AG09319 (cell line): ENCODE measurements around the gene IPO4.

Experiments
- DNase-seq: peaks from one replicate; pipeline ENCODE4 v3.0.0-alpha.2; 2010; ENCODE audit warnings: low read depth; ENCODE audit errors: extremely low read depth
- CTCF ChIP-seq: IDR thresholded peaks from 2 replicates; pipeline ENCODE4 v1.5.1; 2011; ENCODE audit warnings: low read depth, mild to moderate bottlenecking, inconsistent platforms, low read length, moderate library complexity

The IPO4 gene

GRCh38 chr14:24156840-24157239, 31.8 kb downstream of the IPO4 start:
- no peak for DNase-seq
- TF ChIP-seq CTCF: no peak

GRCh38 chr14:24155100-24155499, 33.5 kb downstream of the IPO4 start:
- no peak for DNase-seq
- no peak for TF ChIP-seq CTCF

GRCh38 chr14:24151404-24152080, 37.1 kb downstream of the IPO4 start:
- DNase-seq: no peak
- TF ChIP-seq CTCF: no peak

DNA sequence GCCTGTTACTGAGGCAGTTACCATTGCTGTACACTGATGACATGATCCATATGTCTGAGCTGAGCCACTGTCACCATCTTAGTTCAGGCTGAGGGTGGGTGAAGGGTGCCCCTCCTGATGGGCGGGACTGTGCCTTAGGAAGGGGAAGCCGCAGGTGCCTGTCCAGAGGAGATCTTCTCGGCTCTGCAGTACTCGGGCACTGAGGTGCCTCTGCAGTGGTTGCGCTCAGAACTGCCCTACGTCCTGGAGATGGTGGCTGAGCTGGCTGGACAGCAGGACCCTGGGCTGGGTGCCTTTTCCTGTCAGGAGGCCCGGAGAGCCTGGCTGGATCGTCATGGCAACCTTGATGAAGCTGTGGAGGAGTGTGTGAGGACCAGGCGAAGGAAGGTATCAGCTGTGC, 37.6 kb downstream of the IPO4 start:
- DNase-seq: no peak
- no peak for TF ChIP-seq CTCF

- TF ChIP-seq CTCF: no peak
- DNase-seq: no peak
These were observed 38.0 kb downstream of the IPO4 start for GRCh38 chr14:24150567-24150966.

- DNase-seq: no peak
- TF ChIP-seq CTCF: no peak
These were observed 38.6 kb downstream of the IPO4 start for GRCh38 chr14:24150061-24150460.

DNA sequence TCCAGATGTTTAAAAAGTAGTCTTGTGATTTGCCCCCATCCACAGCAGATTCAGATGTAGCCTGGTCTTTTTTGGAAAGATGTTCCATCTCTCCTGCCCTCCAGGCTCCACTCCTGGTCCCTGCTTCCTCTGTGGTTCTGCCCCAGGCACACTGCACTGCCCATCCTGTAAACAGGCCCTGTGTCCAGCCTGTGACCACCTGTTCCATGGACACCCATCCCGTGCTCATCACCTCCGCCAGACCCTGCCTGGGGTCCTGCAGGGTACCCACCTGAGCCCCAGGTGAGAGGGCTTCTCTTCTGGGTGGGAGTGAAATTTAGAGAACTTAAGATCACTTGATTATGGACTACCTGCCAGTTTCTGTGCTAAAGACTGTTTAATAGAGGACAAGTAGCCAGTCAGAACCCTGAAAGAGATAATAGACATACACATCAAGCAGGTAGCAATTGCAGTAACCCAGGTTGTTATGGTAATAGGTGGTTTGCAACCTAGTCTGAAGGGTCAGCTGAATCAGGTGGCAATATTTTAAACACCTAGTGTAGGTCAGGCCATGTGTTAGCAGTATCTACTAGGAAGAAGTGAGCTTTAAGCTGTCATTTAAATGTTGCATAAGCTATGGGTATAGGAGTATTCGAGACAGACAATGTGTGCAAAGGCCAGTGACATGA, 39.2 kb downstream of the IPO4 start:
- DNase-seq: no peak
- no peak for TF ChIP-seq CTCF
